Keratinocyte (primary cell): ENCODE data around the gene TBK1.
"Not testable (repeated sequence)": the region's sequence is repeated elsewhere in the genome, so short reads cannot be mapped to it uniquely, and the experiment has no call there.

ENCODE experiments used
- EZH2 ChIP-seq: IDR thresholded peaks from one replicate; pipeline ENCODE4 v1.6.1; 2012; ENCODE audit warnings: inconsistent platforms, mild to moderate bottlenecking, low read length, moderate library complexity
- TF ChIP-seq, protein P1 (sequence below), 3 experiments: IDR thresholded peaks in 1 of 3; conservative IDR thresholded peaks in 1 of 3; optimal IDR thresholded peaks in 1 of 3; 2 replicates in 2 of 3; 3 replicates in 1 of 3; pipeline versions ENCODE3 to v1.5.1; 2011; ENCODE audit warnings: low read length in 3 of 3, mild to moderate bottlenecking in 3 of 3, moderate library complexity in 2 of 3, control low read depth in 1 of 3, inconsistent platforms in 1 of 3; ENCODE audit not compliant: insufficient read depth in 2 of 3; ENCODE audit errors: extremely low read depth in 1 of 3

DNA sequence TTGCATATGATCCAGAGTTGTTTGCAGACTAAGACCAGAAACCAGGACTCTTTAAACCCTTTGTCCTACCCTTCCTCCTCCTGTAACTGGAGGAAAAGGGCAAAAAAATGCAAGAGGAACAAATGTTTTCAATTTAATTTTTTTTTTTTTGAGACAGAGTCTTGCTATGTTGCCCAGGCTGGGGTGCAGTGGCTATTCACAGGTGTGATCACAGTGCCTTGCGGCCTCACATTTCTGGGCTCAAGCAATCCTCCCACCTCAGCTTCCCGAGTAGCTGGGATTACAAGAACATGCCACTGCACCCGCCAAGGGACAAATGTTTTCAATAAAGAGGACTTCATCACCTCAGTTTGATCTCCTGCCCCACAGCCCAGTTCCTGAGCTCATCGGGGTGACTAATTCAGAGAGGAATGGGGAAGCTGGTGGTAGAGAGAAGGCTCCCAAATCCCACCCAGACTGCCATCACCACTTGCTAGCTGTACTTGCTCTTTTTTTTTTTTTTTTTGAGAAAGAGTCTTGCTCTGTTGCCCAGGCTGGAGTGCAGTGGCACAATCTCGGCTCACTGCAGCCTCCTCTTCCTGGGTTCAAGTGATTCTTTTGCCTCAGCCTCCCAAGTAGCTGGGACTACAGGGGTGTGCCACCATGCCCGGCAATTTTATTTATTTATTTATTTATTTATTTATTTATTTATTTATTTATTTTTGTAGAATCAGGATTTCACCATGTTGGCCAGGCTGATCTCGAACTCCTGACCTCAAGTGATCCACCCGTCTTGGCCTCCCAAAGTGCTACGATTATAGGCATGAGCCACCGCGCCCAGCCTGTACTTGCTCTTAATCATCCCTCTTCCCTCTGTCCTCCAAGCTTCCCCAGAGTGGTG, 71.9 kb downstream of the TBK1 start:
- TF ChIP-seq, protein P1, sequence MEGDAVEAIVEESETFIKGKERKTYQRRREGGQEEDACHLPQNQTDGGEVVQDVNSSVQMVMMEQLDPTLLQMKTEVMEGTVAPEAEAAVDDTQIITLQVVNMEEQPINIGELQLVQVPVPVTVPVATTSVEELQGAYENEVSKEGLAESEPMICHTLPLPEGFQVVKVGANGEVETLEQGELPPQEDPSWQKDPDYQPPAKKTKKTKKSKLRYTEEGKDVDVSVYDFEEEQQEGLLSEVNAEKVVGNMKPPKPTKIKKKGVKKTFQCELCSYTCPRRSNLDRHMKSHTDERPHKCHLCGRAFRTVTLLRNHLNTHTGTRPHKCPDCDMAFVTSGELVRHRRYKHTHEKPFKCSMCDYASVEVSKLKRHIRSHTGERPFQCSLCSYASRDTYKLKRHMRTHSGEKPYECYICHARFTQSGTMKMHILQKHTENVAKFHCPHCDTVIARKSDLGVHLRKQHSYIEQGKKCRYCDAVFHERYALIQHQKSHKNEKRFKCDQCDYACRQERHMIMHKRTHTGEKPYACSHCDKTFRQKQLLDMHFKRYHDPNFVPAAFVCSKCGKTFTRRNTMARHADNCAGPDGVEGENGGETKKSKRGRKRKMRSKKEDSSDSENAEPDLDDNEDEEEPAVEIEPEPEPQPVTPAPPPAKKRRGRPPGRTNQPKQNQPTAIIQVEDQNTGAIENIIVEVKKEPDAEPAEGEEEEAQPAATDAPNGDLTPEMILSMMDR (optimal IDR thresholded peaks at IDR 0.05 in 1 of 3, IDR thresholded peaks at IDR 0.05 in 1 of 3, conservative IDR thresholded peaks at IDR 0.05 in 1 of 3; ENCODE audit: extremely low read depth in 1 of 3, insufficient read depth in 2 of 3, low read length in 3 of 3), result not testable (repeated sequence)
- not testable (repeated sequence) for TF ChIP-seq EZH2
